Upper lobe of right lung (tissue), 1 donor: ENCODE data around the gene ZDHHC21. TPM values are rescaled to one million over a fixed set of nuclear protein-coding genes. Genes with fewer than 3 reads are reported as not detected.
A peak's percentile ranks its signal among the peaks of the same experiment; 100 is the strongest.
"Not testable (repeated sequence)": the region's sequence is repeated elsewhere in the genome, so short reads cannot be mapped to it uniquely, and the experiment has no call there.

Source experiments
- ATAC-seq: fragments of 200-7000 bp; cut with Tn5 transposase; one replicate; pipeline ENCODE4 v1.9.1; 2020; ENCODE audit warnings: mild to moderate bottlenecking, moderate library complexity
- DNase-seq: peaks from one replicate; pipeline ENCODE4 v3.0.0-alpha.2; 2020
- H3K27ac ChIP-seq: fragments of 200-600 bp; one replicate; pipeline ENCODE4 v1.8.0; 2022
- H3K27me3 ChIP-seq: fragments of 200-600 bp; one replicate; pipeline ENCODE4 v1.8.0; 2022; ENCODE audit warnings: mild to moderate bottlenecking
- H3K36me3 ChIP-seq: fragments of 200-600 bp; one replicate; pipeline ENCODE4 v1.8.0; 2022
- H3K4me1 ChIP-seq: fragments of 200-600 bp; one replicate; pipeline ENCODE4 v1.8.0; 2022
- H3K4me3 ChIP-seq: fragments of 200-600 bp; one replicate; pipeline ENCODE4 v1.8.0; 2022; ENCODE audit warnings: mild to moderate bottlenecking
- H3K9me3 ChIP-seq: fragments of 200-600 bp; one replicate; pipeline ENCODE4 v1.8.0; 2022
- CTCF ChIP-seq: fragments of 200-600 bp; IDR thresholded peaks from one replicate; pipeline ENCODE4 v1.8.0; 2022; ENCODE audit warnings: antibody characterized with exemption
- intact Hi-C: fragments of 100-400 bp; cut with DNase I; formaldehyde crosslinking; loops from one replicate; pipeline ENCODE4 v1.11.0; 2022
- total RNA-seq: library from RNA; stranded (reverse); fragmentation: NEBNext Ultra II Directional; extraction: Animal tissue kit (Norgen Biotek cat#: 25700); gene quantifications from one replicate; pipeline ENCODE4 v1.2.1, GENCODE V29; 2021
- donor health status: DM: no; HTN: yes; CAD: no; lungs with severe emphysema.

ZDHHC21 gene
- total RNA-seq, 1 donor from 2014 or later = 20.7 TPM

GRCh38 chr9:14692470-14693250, 572 bp downstream of the ZDHHC21 start:
- intact Hi-C loops = no loop called here
- peak overlapping the region; percentile 49 for H3K27ac ChIP-seq
- no peaks in the 10 kb centered on the region for H3K27me3 ChIP-seq
- TF ChIP-seq CTCF = no peak
- H3K4me1 ChIP-seq = peaks cover 31% of the 10 kb centered on the region
- H3K4me3 ChIP-seq = peak overlapping the region; percentile 80
- DNase-seq (no peak), ATAC-seq (peak; percentile 63)
- H3K9me3 ChIP-seq = no peaks in the 10 kb centered on the region
- peaks cover 6% of the 10 kb centered on the region for H3K36me3 ChIP-seq

GRCh38 chr9:14690948-14691730, 2.1 kb downstream of the ZDHHC21 start:
- Histone ChIP-seq H3K27me3 (no peaks in the 10 kb centered on the region), H3K36me3 (peaks cover 16% of the 10 kb centered on the region), H3K4me3 (peak overlapping the region; percentile 80), H3K4me1 (peaks cover 31% of the 10 kb centered on the region), H3K27ac (peak overlapping the region; percentile 49), H3K9me3 (no peaks in the 10 kb centered on the region)
- peak; percentile 5 for ATAC-seq
- intact Hi-C loops = no loop called here
- TF ChIP-seq CTCF = no peak
- no peak for DNase-seq

DNA sequence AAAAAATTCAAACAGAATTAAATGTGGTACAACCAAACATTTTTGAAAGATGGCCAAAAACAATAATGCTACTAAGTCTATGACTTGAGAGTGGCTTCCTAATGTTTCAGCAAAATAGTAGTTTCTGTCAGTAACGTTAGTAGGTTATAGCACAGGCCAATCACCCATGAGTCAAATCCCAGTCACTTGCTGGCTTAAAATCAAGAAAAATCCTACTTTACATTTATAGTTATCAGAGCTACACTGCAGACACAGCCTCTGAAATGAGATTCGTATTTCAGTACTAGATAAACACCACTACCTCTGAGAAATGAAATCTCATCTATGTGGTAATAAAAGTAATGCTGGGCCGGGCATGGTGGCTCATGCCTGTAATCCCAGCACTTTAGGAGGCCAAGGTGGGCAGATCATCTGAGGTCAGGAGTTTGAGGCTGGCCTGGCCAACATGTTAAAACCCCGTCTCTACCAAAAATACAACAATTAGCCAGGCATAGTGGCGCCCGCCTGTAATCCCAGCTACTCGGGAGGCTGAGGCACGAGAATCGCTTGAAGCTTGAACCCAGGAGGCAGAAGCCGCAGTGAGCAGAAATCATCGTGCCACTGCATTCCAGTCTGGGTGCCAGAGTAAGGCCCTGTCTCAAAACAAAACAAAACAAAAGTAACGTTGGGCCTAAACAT, 6.1 kb downstream of the ZDHHC21 start:
- no peaks in the 10 kb centered on the region for H3K27me3 ChIP-seq
- no peak overlapping the region for H3K27ac ChIP-seq
- peaks cover 23% of the 10 kb centered on the region for H3K4me1 ChIP-seq
- peaks cover 20% of the 10 kb centered on the region for H3K36me3 ChIP-seq
- ATAC-seq = no peak
- DNase-seq = no peak
- no peak for TF ChIP-seq CTCF
- intact Hi-C loops = no loop called here
- H3K4me3 ChIP-seq = no peak overlapping the region
- no peaks in the 10 kb centered on the region for H3K9me3 ChIP-seq

DNA sequence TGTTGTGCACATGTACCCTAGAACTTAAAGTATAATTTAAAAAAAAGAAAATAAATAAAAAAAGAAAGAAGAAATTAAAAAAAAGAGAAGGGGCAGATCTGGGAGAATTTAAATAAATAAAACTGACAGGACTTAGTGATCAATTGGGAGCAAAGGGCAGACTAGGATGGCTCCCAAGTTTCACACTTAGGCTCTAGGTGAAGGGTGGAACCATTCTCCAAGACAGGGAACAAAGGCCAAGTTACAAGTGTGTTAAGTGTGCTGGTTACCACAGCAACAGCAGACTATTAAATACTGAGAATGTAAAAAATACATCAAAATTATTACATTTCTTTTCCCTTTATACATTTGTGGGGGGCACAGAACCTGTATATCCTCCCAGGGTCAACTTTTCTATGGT, 7.1 kb downstream of the ZDHHC21 start:
- Histone ChIP-seq H3K27me3 (no peaks in the 10 kb centered on the region), H3K9me3 (no peaks in the 10 kb centered on the region), H3K4me1 (peaks cover 12% of the 10 kb centered on the region), H3K27ac (no peak overlapping the region), H3K4me3 (no peak overlapping the region), H3K36me3 (peaks cover 20% of the 10 kb centered on the region)
- ATAC-seq (no peak), DNase-seq (no peak)
- TF ChIP-seq CTCF = no peak
- intact Hi-C loops = no loop called here

GRCh38 chr9:14682616-14683015, 10.6 kb downstream of the ZDHHC21 start:
- intact Hi-C loops, H3K4me3 ChIP-seq, ATAC-seq, DNase-seq, H3K4me1 ChIP-seq, H3K9me3 ChIP-seq, H3K27ac ChIP-seq, H3K27me3 ChIP-seq: not testable (repeated sequence)
- H3K36me3 ChIP-seq = peaks cover 27% of the 10 kb centered on the region

GRCh38 chr9:14678776-14679175, 14.5 kb downstream of the ZDHHC21 start:
- DNase-seq (no peak), ATAC-seq (no peak)
- Histone ChIP-seq H3K27ac (no peak overlapping the region), H3K36me3 (peaks cover 18% of the 10 kb centered on the region), H3K27me3 (no peaks in the 10 kb centered on the region), H3K4me1 (no peaks in the 10 kb centered on the region), H3K4me3 (no peak overlapping the region), H3K9me3 (no peaks in the 10 kb centered on the region)
- intact Hi-C loops = no loop called here
- TF ChIP-seq CTCF = no peak
